VCaP (cell line): ENCODE results near the gene ZNF451.

Experiments
- H3K27ac ChIP-seq: fragments of 450-650 bp; 2 replicates; pipeline ENCODE4 v1.5.1; 2017
- TF ChIP-seq, protein P1 (sequence below): fragments of 450-650 bp; conservative IDR thresholded peaks from 2 replicates; pipeline ENCODE4 v1.5.1; 2017; ENCODE audit warnings: mild to moderate bottlenecking, moderate library complexity

Gene ZNF451

DNA sequence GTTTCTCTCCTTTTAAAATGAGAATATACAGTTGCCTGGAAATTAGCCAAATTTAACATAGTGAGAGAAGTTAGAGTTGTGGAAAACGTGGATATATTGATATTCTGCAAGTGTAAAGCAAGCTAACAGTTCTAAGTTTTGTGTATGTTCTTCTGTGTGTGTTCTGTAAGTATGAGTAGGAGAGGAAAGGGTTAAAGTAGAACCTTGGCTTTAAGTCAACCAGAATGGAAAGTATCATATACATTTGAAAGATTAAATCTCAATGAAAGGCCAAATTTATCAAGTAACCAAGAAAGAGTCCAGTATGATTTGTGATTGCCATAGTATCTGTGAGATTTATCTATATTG lies 52.2 kb downstream of the ZNF451 start:
- H3K27ac ChIP-seq: no peak overlapping the region
- TF ChIP-seq, protein P1, sequence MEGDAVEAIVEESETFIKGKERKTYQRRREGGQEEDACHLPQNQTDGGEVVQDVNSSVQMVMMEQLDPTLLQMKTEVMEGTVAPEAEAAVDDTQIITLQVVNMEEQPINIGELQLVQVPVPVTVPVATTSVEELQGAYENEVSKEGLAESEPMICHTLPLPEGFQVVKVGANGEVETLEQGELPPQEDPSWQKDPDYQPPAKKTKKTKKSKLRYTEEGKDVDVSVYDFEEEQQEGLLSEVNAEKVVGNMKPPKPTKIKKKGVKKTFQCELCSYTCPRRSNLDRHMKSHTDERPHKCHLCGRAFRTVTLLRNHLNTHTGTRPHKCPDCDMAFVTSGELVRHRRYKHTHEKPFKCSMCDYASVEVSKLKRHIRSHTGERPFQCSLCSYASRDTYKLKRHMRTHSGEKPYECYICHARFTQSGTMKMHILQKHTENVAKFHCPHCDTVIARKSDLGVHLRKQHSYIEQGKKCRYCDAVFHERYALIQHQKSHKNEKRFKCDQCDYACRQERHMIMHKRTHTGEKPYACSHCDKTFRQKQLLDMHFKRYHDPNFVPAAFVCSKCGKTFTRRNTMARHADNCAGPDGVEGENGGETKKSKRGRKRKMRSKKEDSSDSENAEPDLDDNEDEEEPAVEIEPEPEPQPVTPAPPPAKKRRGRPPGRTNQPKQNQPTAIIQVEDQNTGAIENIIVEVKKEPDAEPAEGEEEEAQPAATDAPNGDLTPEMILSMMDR: no peak

DNA sequence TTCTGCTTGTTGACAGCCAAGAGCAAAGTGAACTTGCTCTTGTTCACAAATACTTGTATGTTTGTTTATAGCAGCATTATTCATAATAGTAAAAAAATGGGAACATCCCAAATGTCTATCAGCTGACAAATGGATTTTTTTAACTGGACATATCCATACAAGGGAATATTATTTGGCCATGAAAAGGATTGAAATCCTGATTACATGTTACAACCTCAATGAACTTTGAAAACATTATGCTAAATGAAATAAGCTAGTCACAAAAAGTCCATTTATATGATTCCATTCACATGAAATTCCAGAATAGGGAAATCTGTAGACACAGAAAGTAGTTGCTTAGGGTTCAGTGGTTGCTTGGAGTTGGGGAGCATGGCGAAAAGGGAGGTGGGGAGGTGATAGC lies 53.7 kb downstream of the ZNF451 start:
- TF ChIP-seq, protein P1: no peak
- H3K27ac ChIP-seq: no peak overlapping the region

DNA sequence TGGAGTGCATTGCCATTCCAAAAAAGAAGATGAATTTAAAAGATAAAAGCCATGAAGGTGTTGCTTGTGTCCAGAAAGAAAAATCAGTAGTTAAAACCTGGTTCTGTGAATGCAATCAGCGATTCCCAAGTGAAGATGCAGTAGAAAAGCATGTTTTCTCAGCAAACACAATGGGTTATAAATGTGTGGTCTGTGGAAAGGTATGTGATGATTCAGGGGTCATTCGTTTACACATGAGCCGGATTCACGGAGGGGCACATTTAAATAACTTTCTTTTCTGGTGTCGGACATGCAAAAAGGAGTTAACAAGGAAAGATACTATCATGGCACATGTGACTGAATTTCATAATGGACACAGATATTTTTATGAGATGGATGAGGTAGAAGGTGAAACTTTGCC lies 57.4 kb downstream of the ZNF451 start:
- TF ChIP-seq, protein P1: no peak
- H3K27ac ChIP-seq: no peak overlapping the region

DNA sequence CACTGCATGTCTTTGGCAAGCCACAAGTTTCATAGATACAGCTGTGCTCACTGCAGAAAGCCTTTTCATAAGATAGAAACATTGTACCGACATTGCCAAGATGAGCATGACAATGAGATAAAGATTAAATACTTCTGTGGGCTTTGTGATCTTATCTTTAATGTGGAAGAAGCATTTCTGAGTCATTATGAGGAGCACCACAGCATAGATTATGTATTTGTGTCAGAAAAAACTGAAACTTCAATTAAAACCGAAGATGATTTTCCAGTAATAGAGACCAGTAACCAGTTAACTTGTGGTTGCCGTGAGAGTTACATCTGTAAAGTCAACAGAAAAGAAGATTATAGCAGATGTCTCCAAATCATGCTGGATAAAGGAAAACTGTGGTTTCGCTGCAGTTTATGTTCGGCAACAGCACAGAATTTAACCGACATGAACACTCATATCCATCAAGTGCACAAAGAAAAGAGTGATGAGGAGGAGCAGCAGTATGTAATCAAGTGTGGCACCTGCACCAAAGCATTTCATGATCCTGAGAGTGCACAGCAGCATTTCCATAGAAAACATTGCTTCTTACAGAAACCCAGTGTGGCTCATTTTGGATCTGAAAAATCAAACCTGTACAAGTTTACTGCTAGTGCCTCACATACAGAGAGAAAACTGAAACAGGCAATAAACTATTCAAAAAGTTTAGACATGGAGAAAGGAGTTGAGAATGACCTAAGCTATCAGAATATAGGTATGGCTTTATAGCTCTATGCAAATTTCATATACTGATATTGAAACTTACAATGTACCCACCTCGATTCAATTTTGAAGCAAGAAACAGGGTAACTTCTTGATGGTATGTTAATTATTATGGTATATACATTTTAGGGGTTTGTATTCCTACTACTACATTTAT lies 58.2 kb downstream of the ZNF451 start:
- no peak overlapping the region for H3K27ac ChIP-seq
- TF ChIP-seq, protein P1: no peak

DNA sequence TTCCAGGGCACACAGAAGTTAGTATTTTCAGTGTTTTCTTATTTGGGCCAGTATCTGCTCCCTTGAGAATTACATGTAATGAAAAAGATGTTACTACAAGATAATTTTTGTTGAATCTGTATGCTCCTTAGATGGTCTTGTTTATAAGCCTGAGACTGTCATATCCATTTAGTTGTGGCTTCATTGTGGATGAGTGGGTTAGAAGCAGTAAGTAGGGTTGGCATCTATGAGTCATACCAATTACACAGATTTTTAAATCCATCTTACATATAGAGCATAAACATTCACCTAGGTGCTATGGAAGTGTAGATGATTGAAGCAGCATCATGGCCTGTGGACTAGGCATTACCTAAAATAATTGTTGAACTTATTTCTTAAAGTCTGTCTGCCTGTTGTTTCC lies 68.7 kb downstream of the ZNF451 start:
- TF ChIP-seq, protein P1: no peak

DNA sequence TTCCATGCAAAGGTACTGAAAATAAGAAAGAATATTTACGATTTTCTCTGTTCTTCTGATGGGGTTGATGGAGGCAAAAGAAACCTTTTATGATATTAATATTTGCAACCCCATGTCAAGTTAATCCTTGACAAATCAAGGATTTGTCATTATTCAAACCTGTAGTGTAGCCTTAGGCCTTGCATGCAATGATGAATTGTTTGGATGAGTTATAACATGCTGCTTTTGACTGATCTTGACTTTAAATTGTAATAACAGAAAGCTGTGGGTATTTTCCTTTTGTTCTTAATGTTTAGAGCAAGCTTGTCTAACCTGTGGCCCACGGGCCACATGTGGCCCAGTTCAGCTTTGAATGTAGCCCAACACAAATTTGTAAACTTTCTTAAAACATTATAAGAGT lies 69.1 kb downstream of the ZNF451 start:
- no peak overlapping the region for H3K27ac ChIP-seq
- TF ChIP-seq, protein P1: no peak

More for the DNA sequence above, 68.7 kb downstream of the ZNF451 start:
- H3K27ac ChIP-seq: no peak overlapping the region

DNA sequence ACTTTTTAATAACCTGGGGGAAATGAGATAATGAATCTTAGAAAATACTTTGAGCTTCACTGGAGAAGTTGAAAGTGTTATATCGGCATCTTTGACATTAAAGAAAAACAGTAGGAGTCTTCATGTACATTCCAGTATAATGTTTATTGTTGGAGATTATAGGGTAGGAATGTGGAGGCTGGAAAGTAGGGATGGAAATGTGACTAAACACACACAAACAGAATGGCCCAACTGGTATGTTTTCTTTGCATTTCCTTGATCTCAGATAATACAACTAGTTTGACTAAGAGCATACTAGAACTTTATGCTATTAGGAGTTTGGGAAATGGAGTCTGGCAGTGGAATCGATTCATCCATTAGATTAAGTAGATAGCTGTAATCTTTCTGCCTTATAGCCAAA lies 72.0 kb downstream of the ZNF451 start:
- H3K27ac ChIP-seq: no peak overlapping the region
- TF ChIP-seq, protein P1: no peak
